ENCODE measurements around the gene PTPRH.
"Not testable (repeated sequence)": the region's sequence is repeated elsewhere in the genome, so short reads cannot be mapped to it uniquely, and the experiment has no call there.

Gene PTPRH

GRCh38 chr19:55224679-55225414 lies 15.5 kb upstream of the PTPRH start:
- DNase-seq, result not testable (repeated sequence)

GRCh38 chr19:55224038-55224665 lies 14.9 kb upstream of the PTPRH start:
- no peak for DNase-seq

GRCh38 chr19:55223291-55224037 lies 14.2 kb upstream of the PTPRH start:
- DNase-seq, result no peak

GRCh38 chr19:55220525-55220924 lies 11.2 kb upstream of the PTPRH start:
- no peak for DNase-seq

DNA sequence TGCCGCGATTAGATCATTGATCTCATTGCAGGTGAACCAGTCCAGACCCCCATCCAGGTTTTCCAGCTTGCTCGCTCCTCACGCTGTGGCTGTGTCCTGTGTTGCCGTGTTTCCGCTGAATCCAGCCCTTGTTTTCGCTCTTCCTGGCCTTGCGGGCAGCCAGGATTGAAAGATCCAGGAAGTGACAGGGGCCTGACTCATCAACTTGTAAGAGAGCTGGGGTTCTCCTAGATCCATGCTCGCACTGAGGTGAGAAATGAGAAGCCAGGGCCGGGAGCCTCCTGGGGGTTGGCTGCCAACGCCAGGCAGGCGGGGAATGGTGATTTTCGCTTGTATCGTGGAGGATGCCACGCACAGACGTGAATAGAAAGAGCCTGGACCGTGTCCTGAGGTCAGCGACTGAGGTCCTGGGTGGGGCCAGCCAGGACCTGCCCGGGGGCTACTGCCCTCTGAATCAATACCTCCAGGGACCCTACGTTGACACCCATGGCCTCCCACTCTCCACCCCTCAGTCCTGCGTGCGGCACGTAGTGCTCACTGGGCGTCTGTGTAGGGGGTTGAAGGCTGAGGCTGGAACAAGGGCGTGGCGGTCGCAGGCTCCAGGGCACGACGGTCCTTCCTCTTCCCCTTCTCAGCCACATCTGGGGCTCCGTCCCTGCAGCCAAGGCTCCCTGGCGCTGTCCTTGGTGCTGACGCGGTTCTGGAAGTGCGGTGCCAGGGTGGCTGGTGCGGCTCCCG lies 7.3 kb upstream of the PTPRH start:
- peak; percentile 85 for DNase-seq

- no peak for DNase-seq
These were observed 4.2 kb upstream of the PTPRH start for GRCh38 chr19:55213547-55213946.

GRCh38 chr19:55212447-55212846 lies 3.1 kb upstream of the PTPRH start:
- no peak for DNase-seq

DNA sequence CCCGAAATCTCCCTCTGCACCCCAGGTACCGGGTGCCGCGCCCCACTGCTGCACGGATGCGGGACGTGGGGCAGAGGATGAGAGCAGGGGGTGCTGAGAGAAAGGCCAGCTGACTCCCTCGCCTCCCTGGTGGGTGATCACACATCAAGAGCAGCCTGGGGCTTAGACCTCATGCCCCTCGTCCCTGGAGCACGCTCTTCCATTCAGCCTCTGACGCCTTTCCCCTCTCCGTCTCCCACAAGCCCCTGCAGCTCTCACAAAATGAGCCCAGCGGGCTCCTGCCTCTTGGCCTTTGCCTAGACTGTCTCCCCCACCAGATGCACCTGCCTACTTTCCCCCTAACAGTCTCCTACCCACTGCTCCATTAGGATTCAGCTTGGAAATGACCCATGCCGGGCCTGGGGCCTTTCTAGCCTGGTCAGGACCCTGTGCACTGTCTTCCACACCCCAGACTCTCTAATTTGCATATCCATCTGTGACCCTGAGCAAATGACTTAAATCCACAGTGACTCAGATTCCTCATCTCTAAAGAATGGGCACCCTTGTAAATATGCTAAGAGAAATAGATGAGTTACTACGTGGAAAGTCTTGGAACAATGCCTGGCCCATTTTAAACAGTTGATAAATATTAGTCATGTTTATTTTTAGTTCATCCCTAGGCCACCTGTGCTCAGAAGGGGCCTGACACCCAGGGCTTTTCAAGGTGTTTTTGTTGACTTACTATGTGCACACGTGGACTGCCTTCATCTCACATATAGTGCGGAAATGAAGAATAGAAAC lies 582 bp upstream of the PTPRH start:
- DNase-seq, result no peak

GRCh38 chr19:55206664-55207500 lies 2.4 kb downstream of the PTPRH start:
- DNase-seq, result peak; percentile 81

- DNase-seq, result not testable (repeated sequence)
These were observed 7.1 kb downstream of the PTPRH start for GRCh38 chr19:55202199-55202598.

- no peak for DNase-seq
These were observed 9.6 kb downstream of the PTPRH start for GRCh38 chr19:55199620-55200204.

DNA sequence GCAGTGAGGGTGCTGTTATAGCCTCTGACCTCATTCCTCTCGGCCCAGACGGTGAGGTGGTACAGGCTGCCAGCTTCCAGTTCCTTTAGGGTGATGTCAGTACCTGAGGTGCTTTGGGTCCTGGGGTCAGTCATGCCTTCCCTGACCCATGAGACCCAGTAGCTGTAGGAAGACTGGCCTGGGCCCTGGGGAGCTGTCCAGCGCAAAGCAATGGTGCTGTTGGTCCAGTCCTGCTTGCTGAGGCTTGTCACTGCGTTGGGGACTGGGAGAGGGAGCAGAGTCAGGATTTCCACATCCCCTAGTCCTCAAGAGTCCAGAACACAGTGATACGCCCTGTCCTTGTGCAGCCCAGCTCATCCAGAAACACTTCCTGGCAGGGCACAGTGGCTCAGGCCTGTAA lies 10.7 kb downstream of the PTPRH start:
- DNase-seq, result no peak

DNA sequence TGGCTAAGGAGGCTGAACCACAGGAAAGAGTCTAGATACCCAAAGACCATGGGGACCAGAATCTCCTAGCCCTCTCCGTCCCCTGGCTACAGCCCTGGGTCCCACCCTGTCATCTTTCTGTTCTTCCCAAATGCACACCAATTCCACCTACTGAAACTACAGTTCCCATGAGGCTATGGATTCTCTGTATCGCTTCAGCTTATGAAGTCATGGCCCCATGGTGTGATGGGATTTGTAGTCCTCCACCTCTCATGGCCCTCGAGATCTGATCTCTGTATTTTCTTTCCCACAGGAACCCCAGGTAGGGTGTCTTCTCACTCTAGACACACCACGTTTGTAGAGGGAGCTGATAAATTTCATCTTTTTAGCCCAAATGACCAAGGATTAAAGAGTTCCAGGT lies 11.8 kb downstream of the PTPRH start:
- no peak for DNase-seq

DNA sequence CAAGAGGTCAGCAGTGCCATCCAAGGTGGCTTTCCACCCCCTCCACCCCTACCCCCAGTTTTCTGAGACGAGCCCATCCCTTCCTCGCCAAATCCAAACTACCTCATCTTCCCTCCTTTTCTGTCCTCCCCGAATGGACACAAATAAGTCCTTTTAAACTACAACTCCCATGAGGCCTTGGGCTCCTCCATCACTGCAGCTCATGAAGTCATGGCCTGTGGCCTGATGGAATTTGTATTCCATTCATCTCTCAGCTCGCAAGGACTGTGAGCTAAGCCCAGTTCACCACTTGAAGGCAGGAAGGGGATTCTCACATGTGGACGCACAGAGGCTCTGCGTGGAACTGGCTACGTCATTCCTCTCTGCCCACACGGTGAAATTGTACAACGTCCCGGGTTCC lies 12.5 kb downstream of the PTPRH start:
- DNase-seq, result no peak

DNA sequence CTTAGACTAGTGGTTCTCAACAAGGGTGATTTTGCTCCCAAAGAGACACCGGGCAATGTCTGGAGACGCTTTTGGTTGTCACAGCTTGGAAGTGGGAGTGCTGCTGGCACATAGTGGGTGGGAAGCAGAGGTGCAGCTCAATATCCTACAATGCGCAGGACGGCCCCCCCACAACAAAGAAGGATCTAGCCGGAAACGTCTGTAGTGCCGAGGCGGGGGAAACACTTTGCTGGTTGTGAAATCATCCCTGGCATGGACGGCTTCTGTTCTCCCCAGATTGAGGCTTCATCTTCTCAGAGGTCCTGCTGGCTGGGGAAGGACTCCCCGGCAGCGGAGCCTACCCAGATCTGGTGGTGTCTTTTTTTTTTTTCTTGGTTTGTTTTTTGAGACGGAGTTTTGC lies 15.8 kb downstream of the PTPRH start:
- DNase-seq, result no peak

DNA sequence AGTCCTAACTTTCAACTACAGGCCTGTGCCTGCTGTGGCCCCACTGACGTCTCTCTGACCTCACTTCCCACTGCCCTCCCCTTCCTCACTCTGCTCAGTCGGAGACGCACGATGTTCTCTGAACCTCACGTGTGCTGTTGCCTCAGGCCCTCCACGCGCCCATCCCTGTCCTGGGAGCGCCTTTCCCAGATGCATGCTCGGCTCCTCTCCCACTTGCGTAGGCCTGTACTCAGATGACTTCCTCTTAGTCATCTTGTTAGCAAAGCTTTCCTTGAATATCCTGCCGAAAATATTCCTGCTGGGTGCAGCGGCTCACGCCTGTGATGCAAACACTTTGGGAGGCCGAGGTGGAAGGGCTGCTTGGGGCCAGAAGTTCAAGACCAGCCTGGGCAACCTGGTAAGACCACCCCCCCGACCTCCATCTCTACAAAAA lies 19.9 kb downstream of the PTPRH start:
- no peak for DNase-seq

- DNase-seq, result no peak
These were observed 20.7 kb downstream of the PTPRH start for GRCh38 chr19:55188625-55189024.

DNA sequence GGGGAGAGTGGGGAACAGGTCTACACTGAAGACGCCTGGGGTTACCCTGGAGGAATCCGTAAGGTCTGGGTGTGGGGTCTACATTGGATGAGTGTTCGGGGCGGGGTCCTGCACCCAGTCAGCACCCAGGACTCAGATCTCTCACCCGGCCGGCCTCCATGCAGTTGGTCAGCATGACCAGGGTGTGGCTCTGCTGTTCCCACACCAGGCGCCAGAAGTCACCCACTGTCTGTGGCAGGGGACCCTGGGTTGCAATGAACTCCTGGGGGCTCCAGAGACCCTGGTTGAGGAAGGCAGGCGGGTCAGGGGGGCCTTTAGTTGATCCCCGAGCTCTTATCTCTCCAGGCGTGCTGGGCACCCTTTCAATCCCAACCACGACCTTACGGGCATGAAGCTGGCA lies 23.2 kb downstream of the PTPRH start:
- DNase-seq, result no peak

GRCh38 chr19:55181740-55182139 lies 27.6 kb downstream of the PTPRH start:
- no peak for DNase-seq

- DNase-seq, result peak; percentile 50
These were observed 29.5 kb downstream of the PTPRH start, which contains the start of gene SYT5 for GRCh38 chr19:55179606-55180484. Gene SYT5, minus strand, starts transcription at chr19:55180289. Its CDS starts 1,248 bp downstream, at chr19:55179041.

All from femur (tissue), 1 donor.